ENCODE data around the gene ACE. TPM values are rescaled to one million over a fixed set of nuclear protein-coding genes. Genes with fewer than 3 reads are reported as not detected.

ACE gene
- total RNA-seq, 4 donors from 2014 or later = 3.0 to 10.2 (median 7.2) TPM

- TF ChIP-seq POLR2A (IDR thresholded peaks at IDR 0.05) (no peak), CTCF (IDR thresholded peaks at IDR 0.05) (no peak)
- DNase-seq (ENCODE audit: low spot score in 2 of 2) = no peak
- 57 to 74% methylated on average over 8 to 47 of the region's 55 CpGs for WGBS, 2 donors
- no peak overlapping the region for H3K4me3 ChIP-seq (ENCODE audit: low read depth, poor library complexity, severe bottlenecking)
- intact Hi-C loops (cut with DNase I; ENCODE audit: low total_unique reads) = loop anchor here (5.0 kb wide), 1 partner anchor 40 kb away; the partner anchor contains the start of gene ACE
Measured at GRCh38 chr17:63437287-63438091, 39.4 kb upstream of the ACE start.

- WGBS, 2 donors = 67 to 68% methylated on average over 40 to 43 of the region's 46 CpGs
- TF ChIP-seq POLR2A (IDR thresholded peaks at IDR 0.05) (no peak), CTCF (IDR thresholded peaks at IDR 0.05) (no peak)
- intact Hi-C loops (cut with DNase I; ENCODE audit: low total_unique reads) = loop anchor here (5.0 kb wide), 1 partner anchor 39 kb away; the partner anchor contains the start of gene ACE
- no peak overlapping the region for H3K4me3 ChIP-seq (ENCODE audit: low read depth, poor library complexity, severe bottlenecking)
- DNase-seq (ENCODE audit: low spot score in 2 of 2) = no peak
Measured at GRCh38 chr17:63438092-63439051, 38.5 kb upstream of the ACE start.

GRCh38 chr17:63439687-63440086, 37.2 kb upstream of the ACE start:
- no peak for DNase-seq (ENCODE audit: low spot score in 2 of 2)
- H3K4me3 ChIP-seq (ENCODE audit: low read depth, poor library complexity, severe bottlenecking) = no peak overlapping the region
- intact Hi-C loops (cut with DNase I; ENCODE audit: low total_unique reads) = loop anchor here (5.0 kb wide), 1 partner anchor 38 kb away; the partner anchor contains the start of gene ACE
- WGBS, 2 donors = 54 to 67% methylated on average over 8 of the region's 8 CpGs
- TF ChIP-seq POLR2A (IDR thresholded peaks at IDR 0.05) (no peak), CTCF (IDR thresholded peaks at IDR 0.05) (no peak)

- no peak for TF ChIP-seq CTCF (IDR thresholded peaks at IDR 0.05)
- TF ChIP-seq POLR2A (IDR thresholded peaks at IDR 0.05) = no peak
- DNase-seq (ENCODE audit: low spot score in 2 of 2) = no peak
- 76% methylated on average over 21 to 22 of the region's 22 CpGs for WGBS, 2 donors
- intact Hi-C loops (cut with DNase I; ENCODE audit: low total_unique reads) = no loop called here
- no peak overlapping the region for H3K4me3 ChIP-seq (ENCODE audit: low read depth, poor library complexity, severe bottlenecking)
Measured at GRCh38 chr17:63440127-63440769, 36.6 kb upstream of the ACE start.

GRCh38 chr17:63440770-63441335, 36.0 kb upstream of the ACE start:
- no peak overlapping the region for H3K4me3 ChIP-seq (ENCODE audit: low read depth, poor library complexity, severe bottlenecking)
- 76 to 85% methylated on average over 16 of the region's 16 CpGs for WGBS, 2 donors
- TF ChIP-seq POLR2A (IDR thresholded peaks at IDR 0.05) = no peak
- TF ChIP-seq CTCF (IDR thresholded peaks at IDR 0.05) = no peak
- intact Hi-C loops (cut with DNase I; ENCODE audit: low total_unique reads) = no loop called here
- no peak for DNase-seq (ENCODE audit: low spot score in 2 of 2)

Measured in lower leg skin (tissue), 4 donors.